Hematopoietic multipotent progenitor cell treated with erythropoietin and hydrocortisone succinate and interleukin-3 and kit ligand, for 17 days (in vitro differentiated cells): ENCODE results near the gene SH3BGR.
"Not testable (repeated sequence)": the region's sequence is repeated elsewhere in the genome, so short reads cannot be mapped to it uniquely, and the experiment has no call there.

Experiments used
- DNase-seq: peaks from one replicate; pipeline ENCODE4 v3.0.0-alpha.2; 2015; ENCODE audit warnings: low spot score

Gene SH3BGR

DNA sequence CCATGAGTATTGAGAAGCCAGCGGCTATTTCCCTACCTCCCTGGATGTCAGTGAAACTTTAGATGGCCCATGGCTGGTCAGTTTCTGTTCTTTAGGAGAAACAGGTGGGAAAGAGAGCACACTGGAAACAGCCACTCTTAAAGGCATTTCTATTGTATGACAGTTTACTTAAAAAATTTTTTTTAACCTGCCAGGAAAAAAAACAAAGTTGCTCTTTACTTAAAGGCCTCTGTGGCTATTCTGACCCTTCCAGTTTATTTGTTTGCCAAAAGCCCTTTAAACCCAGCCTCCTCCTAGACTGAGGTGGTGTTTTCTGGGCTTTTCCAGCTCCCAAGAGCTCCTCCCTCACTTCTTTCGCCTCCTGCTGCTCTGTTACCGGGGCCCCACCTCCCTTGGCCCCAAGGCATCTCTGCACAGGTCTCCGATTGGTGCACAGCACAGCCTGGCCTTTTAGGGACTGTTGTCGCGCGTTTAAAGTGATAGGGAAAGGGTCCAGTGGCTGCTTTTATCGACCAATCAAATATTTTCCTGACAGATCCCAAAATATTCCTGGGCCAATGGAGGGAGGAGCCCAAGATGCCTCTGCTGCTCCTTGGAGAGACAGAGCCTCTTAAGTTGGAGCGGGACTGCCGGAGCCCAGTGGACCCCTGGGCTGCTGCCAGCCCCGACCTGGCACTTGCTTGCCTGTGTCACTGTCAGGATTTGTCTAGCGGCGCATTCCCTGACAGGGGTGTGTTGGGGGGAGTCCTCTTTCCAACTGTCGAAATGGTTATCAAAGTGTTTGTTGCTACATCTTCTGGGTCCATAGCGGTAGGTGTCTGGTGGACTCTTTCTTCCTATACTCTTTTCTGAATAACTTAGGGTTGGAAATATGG lies at the start of gene SH3BGR:
Gene SH3BGR (plus strand): TSS at position 639 of the 875 bp plus-strand sequence. CDS start 127 bp downstream, at position 766.
- DNase-seq: no peak

- no peak for DNase-seq
These were observed 45.7 kb upstream of the SH3BGR start for GRCh38 chr21:39406065-39406464.

- DNase-seq: not testable (repeated sequence)
These were observed 32.6 kb upstream of the SH3BGR start for GRCh38 chr21:39419204-39419603.

DNA sequence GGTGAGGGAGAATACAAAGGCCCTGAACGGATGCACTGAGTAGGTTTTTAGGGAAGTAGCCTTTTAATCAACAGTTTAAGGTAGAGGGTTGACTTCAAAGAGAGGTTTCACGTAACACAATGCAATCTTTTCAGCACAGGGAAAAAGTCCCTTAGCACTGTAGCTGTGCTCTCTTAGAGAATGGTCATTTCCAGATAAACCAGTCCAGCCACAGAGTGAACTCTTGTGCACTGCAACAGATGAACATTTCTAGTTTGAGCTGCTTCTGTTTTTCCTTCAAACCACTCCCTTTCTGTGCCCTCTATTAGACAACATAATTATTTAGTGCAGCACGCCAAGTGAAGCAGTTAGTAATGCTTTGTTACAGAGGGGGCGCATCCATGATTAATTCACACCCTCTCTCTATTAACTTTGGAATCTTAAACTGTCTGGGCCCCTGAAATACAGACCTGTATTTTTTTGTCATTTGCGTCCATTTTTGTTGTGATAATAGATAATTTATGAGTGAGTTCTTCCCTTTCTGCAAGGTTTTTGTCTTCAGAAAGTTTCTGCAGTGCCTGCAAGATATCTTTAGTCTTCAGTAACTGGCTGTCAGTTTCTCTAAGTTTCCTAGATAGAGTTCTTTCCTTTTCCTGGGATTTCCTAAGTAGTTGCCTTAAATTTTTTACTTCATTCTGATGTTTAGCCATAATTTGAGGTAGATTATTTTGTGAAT lies 29.1 kb upstream of the SH3BGR start:
- DNase-seq: no peak

- no peak for DNase-seq
These were observed 22.3 kb upstream of the SH3BGR start for GRCh38 chr21:39429445-39429844.

GRCh38 chr21:39430016-39430415 lies 21.8 kb upstream of the SH3BGR start:
- DNase-seq: no peak

DNA sequence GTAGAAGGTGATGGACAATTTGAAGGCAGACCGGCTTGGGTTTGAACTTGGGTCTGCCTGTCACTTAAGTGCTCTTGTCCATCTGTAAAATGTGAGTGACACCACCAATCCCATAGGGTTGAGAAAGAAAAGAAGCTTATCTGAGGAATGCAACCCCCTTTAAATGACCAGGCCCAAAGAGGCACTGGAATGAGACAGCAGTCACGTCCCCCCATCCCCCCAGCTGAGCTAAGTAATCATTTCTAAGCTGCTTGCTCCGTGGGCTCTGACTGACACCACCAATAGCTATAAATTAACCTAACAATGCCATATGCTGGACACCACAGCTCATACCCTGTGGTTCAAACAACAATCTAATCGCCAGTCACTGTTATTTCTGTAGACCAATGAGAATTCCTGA lies 21.3 kb upstream of the SH3BGR start:
- DNase-seq: no peak

GRCh38 chr21:39430954-39431353 lies 20.8 kb upstream of the SH3BGR start:
- no peak for DNase-seq

DNA sequence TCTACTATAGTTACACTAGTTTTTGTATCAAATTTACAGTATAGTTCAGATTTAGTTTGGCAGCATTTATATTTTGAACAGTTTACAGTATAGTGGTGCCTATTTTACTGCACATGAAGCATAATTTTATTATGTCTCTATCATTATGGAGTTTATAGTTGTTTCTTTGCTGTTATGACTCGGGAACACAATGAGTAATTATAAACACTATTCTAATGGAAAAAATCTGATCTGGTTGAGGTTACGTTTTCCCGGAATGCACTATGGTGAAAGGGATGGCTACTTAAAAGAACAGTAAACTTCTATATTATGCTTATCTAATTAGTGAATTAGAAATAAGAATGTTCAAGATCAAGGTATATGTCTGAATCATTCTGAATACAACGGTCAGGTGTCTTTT lies 16.8 kb upstream of the SH3BGR start:
- no peak for DNase-seq

GRCh38 chr21:39439232-39439631 lies 12.5 kb upstream of the SH3BGR start:
- DNase-seq: no peak

- DNase-seq: peak; percentile 9
These were observed 10.0 kb upstream of the SH3BGR start for GRCh38 chr21:39441502-39442475.

- no peak for DNase-seq
These were observed 7.2 kb upstream of the SH3BGR start for GRCh38 chr21:39444421-39445180.

DNA sequence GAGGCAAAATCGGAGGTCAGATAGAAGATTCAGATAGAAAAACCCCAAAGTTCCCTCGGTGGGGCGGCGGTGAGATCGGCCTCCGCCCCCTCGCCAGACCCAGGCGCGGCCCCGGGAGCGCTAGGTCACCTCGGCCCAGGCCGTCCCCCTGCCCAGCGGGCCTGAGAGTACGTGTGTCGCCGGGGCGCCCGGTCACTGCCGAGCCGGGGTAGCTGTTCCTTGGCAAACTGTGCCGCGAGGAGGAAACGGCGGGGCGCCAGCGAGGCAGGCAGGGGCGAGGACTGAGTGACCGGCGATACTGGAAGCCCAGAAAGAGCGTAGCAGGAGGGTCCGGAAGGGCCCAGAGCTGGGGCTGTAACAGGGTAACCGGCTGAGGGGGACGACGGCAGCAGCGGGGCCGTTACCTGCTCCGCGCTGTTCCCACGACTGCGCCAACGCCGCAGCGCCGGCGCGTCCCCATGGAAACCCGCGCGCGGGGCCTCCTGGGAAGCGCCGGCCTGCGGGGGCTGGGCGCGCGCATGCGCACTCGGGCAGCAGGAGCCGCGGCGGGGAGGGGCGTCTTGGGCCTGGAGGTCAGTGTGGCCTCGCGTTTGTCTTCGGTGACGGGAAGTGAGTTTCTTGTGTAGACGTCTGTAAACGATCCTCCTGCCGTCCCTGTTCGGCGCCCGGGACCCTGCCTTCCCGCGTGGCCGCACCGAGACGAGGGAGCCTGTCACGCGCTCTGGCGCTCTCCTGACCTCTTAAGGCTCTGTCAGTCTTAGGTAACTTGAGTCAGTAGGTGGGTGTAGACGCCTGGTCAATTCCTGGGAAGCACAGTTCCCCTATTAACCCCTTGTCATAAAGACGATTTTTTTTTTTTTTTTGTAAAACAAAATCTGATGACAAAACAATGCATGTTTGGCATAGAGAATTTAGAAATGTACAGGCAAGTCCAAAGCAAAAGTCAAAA lies 6.2 kb upstream of the SH3BGR start, which contains the start of gene LCA5L:
Gene LCA5L (minus strand): TSS at position 458 of the 949 bp plus-strand sequence. CDS start 17,285 bp downstream, outside the sequence.
- DNase-seq: peak; percentile 89

DNA sequence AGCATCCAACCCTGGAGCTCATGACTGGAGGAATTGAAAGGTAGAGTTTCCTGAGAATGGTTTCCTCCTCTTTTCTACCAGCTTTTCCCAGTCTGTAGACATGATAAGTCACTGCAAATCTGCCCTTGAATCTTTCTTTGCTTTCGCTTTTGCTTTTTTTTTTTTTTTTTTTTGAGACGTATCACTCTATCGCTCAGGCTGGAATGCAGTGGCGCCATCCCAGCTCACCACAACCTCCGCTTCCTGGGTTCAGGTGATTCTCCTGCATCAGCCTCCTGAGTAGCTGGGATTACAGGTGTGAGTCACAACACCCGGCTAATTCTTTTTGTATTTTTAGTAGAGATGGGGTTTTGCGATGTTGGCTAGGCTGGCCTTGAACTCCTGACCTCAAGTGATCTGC lies 4.5 kb upstream of the SH3BGR start:
- no peak for DNase-seq

GRCh38 chr21:39452207-39452969 lies 618 bp downstream of the SH3BGR start:
- DNase-seq: no peak

GRCh38 chr21:39452970-39453342 lies 1.2 kb downstream of the SH3BGR start:
- DNase-seq: no peak

DNA sequence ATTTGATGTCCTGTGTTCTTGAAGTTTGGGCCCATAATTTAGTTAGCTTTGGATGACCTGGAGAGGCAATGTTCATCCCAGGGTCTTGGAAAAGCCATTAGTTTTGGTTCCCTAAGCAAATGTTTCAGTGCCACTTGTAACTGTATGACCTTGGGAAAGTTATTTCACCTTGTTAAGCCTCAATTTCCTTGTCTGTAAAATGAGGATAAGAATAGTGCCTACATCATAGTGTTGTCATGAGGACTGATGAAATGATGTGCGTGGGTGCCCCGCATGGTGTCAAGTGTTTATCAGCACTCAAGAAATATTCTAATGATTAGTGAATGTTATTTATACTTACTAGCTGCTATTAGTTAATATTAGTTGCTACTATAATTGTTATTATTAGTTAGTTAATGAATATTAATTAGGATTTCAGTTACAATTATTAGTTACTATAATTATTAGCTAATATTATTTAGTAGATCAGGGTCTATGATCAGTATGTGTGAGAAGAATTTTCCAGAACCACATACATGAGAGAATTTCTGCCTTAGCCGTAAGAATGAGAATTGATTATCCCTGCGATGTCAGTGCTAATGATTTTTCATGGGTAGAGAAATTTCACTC lies 1.9 kb downstream of the SH3BGR start:
- DNase-seq: no peak

DNA sequence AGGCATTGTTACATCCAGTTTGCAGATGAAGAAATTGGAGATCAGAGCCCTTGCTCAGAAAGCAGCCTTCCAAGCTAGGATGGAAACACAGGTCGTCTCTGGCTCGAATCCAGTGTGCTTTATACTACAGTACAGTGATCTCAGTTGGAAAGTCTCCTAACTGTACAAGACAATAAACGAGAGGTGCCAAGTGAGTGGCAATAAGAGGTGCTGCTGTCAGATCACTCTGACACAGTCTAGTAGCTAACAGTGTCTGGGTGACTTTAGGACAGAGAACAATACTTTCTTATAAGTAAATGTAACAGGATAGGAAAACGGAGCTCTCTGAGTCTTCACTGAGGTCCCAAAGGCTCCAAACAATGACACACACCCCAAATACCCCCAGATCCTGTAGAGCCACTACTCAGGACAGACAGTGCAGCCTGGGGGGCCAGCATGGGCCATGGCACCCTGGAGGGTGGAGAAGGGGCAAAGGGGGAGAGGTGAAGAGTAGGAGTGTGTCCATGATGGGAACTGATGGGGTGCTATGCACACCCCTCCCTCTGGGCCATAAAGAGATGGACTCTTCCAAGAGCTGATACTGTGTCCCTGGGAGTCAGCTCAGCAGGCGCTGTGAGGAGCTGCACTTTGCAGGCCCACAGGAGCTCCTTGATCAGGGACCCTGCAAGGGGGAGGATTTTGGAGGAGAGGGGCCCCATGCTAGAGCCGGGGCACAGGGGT lies 3.3 kb downstream of the SH3BGR start:
- DNase-seq: no peak
